ENCODE results near the gene IGF2R. TPM values are rescaled to one million over a fixed set of nuclear protein-coding genes. Genes with fewer than 3 reads are reported as not detected.
"Not testable (repeated sequence)": the region's sequence is repeated elsewhere in the genome, so short reads cannot be mapped to it uniquely, and the experiment has no call there.

The IGF2R gene
- total RNA-seq, 1 donor from 2014 or later: 144 TPM

DNA sequence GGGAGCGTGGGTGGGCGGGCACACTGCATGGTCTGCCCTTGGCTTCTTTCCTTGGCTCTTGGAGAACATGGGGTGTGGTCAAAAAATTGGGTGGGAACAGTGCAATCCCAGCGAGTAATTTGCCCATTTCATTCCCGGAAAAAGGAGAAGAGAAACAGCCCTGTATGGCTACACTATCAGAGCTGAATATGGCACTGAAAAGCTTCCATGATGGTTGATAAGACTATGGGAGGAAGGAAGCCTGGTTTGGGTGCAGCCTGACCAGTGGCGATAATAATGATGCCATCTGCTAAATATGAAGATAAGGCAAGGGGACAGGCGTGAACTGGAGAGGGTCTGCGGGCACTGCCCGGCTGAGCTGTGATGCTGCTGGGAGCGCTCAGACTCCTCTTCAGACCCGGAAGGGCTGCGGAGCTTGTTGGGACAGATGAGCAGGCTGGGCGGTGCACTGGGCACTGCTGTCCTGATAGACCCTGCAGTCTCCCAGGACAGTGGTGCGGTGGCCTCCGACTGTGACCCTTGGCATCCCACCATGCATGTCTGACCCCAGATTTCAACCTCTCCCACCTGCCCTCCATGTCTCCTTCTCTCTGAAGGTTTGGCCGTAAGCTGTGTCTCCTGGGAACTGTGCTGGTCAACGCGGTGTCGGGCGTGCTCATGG is 162.9 kb downstream of the IGF2R start:
- no peak overlapping the region for H3K4me3 Mint-ChIP-seq (ENCODE audit: low read depth)
- H3K9me3 Mint-ChIP-seq (ENCODE audit: low read depth): no peaks in the 10 kb centered on the region
- TF ChIP-seq, protein P1, sequence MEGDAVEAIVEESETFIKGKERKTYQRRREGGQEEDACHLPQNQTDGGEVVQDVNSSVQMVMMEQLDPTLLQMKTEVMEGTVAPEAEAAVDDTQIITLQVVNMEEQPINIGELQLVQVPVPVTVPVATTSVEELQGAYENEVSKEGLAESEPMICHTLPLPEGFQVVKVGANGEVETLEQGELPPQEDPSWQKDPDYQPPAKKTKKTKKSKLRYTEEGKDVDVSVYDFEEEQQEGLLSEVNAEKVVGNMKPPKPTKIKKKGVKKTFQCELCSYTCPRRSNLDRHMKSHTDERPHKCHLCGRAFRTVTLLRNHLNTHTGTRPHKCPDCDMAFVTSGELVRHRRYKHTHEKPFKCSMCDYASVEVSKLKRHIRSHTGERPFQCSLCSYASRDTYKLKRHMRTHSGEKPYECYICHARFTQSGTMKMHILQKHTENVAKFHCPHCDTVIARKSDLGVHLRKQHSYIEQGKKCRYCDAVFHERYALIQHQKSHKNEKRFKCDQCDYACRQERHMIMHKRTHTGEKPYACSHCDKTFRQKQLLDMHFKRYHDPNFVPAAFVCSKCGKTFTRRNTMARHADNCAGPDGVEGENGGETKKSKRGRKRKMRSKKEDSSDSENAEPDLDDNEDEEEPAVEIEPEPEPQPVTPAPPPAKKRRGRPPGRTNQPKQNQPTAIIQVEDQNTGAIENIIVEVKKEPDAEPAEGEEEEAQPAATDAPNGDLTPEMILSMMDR (IDR thresholded peaks at IDR 0.05; ENCODE audit: unreplicated experiment): no peak
- H3K27ac Mint-ChIP-seq: no peak overlapping the region
- H3K27me3 Mint-ChIP-seq: no peaks in the 10 kb centered on the region
- H3K36me3 Mint-ChIP-seq (ENCODE audit: insufficient read depth): peaks cover 15% of the 10 kb centered on the region
- H3K4me1 Mint-ChIP-seq (ENCODE audit: low read depth): peaks cover 2% of the 10 kb centered on the region
- DNase-seq (ENCODE audit: low spot score, unreplicated experiment): no peak

DNA sequence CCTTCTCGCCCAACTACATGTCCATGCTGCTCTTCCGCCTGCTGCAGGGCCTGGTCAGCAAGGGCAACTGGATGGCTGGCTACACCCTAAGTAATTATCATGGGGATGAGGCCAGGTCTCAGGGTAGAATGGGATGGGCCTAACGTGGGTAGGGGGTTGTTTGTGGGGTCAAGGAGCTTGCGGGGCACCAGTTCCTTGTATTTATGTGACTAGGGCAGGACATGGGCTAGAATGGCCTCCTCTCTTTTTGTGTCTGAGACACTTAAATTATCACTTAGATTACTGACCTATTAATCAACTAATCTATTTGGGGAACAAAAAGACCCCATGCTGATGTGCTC is 163.4 kb downstream of the IGF2R start:
- TF ChIP-seq, protein P1 (IDR thresholded peaks at IDR 0.05; ENCODE audit: unreplicated experiment): no peak
- Mint-ChIP-seq H3K27me3 (no peaks in the 10 kb centered on the region), H3K27ac (no peak overlapping the region), H3K4me3 (ENCODE audit: low read depth) (no peak overlapping the region), H3K36me3 (ENCODE audit: insufficient read depth) (peaks cover 15% of the 10 kb centered on the region), H3K9me3 (ENCODE audit: low read depth) (no peaks in the 10 kb centered on the region), H3K4me1 (ENCODE audit: low read depth) (peaks cover 6% of the 10 kb centered on the region)
- DNase-seq (ENCODE audit: low spot score, unreplicated experiment): no peak

DNA sequence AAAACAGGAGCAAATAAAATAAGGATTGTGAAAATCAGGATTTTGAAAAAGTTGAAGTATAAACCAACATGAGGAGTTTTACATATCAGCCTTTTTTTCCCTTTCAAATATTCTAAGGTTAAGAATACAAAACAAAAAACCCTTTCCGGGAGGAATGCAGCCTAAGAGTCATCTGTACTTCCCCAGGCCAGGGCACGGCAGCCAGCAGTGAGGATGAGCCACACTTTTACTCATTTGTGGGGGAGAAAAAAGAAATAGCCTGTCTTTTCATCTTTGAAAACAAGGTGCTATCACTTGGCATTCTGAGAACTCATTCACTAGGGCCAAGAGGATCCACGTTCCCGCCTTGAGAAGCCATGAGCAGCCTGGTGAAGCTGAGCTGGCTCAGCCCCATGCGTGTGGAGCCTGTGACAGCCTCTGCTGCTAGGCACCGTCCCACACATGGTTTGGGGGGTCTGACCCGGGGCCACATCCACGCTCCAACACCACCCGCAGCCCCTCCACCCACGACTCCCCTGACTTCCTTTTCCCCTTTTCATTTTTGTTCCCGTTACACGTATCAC is 164.0 kb downstream of the IGF2R start:
- DNase-seq (ENCODE audit: low spot score, unreplicated experiment): no peak
- Mint-ChIP-seq H3K27ac (no peak overlapping the region), H3K27me3 (no peaks in the 10 kb centered on the region), H3K4me3 (ENCODE audit: low read depth) (no peak overlapping the region), H3K4me1 (ENCODE audit: low read depth) (peaks cover 12% of the 10 kb centered on the region), H3K9me3 (ENCODE audit: low read depth) (no peaks in the 10 kb centered on the region), H3K36me3 (ENCODE audit: insufficient read depth) (peaks cover 15% of the 10 kb centered on the region)
- TF ChIP-seq, protein P1 (IDR thresholded peaks at IDR 0.05; ENCODE audit: unreplicated experiment): no peak

DNA sequence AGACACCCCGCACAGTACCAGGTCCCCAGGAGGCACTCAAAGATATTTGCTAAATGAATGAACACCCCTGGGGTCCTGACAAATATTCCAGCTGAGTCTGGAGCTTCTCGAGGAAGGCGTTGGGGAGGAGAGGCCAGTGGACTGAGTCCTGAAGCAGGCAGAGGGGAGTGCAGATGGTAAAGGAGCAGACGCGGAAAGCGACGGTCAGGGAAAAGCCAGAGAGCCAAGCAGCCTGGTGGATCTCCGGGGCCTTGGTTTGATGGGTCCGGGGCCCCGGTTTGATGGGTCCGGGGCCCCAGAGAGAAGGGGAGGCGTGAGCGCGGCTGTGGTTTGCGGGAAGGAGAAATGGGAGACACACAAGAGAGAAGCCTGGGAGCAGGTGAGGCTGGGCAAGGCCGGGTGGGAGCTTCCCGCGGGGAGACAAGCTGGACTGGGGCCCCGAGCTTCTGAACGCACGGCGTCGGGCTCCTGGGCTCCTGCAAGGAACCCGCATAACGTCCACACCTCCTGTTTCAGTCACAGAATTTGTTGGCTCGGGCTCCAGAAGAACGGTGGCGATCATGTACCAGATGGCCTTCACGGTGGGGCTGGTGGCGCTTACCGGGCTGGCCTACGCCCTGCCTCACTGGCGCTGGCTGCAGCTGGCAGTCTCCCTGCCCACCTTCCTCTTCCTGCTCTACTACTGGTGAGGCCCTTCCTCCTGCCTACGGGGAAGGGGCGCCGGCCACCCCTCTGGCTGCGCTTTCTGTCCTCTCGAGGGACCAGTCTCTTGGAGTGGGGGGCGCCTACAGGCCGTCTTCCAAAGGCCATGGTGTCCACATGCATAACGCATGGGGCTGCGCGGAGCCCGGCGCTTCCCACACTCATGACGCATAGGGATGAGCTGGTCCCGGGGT is 164.8 kb downstream of the IGF2R start:
- H3K36me3 Mint-ChIP-seq (ENCODE audit: insufficient read depth): peaks cover 15% of the 10 kb centered on the region
- TF ChIP-seq, protein P1 (IDR thresholded peaks at IDR 0.05; ENCODE audit: unreplicated experiment): no peak
- no peak for DNase-seq (ENCODE audit: low spot score, unreplicated experiment)
- no peak overlapping the region for H3K4me3 Mint-ChIP-seq (ENCODE audit: low read depth)
- H3K9me3 Mint-ChIP-seq (ENCODE audit: low read depth): no peaks in the 10 kb centered on the region
- H3K4me1 Mint-ChIP-seq (ENCODE audit: low read depth): peaks cover 17% of the 10 kb centered on the region
- H3K27me3 Mint-ChIP-seq: no peaks in the 10 kb centered on the region
- no peak overlapping the region for H3K27ac Mint-ChIP-seq

DNA sequence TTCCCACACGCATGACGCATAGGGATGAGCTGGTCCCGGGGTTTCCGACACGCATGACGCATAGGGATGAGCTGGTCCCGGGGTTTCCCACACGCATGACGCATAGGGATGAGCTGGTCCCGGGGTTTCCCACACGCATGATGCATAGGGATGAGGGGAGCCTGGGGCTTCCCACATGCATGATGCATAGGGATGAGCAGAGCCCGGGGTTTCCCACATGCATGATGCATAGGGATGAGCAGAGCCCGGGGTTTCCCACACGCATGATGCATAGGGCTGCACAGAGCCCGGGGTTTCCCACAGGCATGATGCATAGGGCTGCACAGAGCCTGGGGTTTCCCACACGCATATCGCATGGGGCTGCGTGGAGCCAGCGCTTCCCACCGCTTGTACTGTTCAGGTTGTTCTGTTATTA is 165.5 kb downstream of the IGF2R start:
- not testable (repeated sequence) for H3K4me3 Mint-ChIP-seq (ENCODE audit: low read depth); H3K9me3 Mint-ChIP-seq (ENCODE audit: low read depth); H3K27me3 Mint-ChIP-seq; H3K27ac Mint-ChIP-seq; DNase-seq (ENCODE audit: low spot score, unreplicated experiment)
- H3K4me1 Mint-ChIP-seq (ENCODE audit: low read depth): peaks cover 17% of the 10 kb centered on the region
- peaks cover 15% of the 10 kb centered on the region for H3K36me3 Mint-ChIP-seq (ENCODE audit: insufficient read depth)
